ENCODE measurements around the gene SUPT7L. TPM values are rescaled to one million over a fixed set of nuclear protein-coding genes. Genes with fewer than 3 reads are reported as not detected.

The SUPT7L gene
- total and polyA plus RNA-seq, 2 of the 13 experiments (the other 11 are each of a cell fraction or from before 2014, with no cell fraction given), result 32.9 to 77.5 TPM

GRCh38 chr2:27680571-27680970 lies 17.2 kb upstream of the SUPT7L start:
- H3K27me3 ChIP-seq (ENCODE audit: control insufficient read depth in 1 of 2, insufficient read depth in 2 of 2, low read length in 2 of 2), result no peaks in the 10 kb centered on the region
- in situ Hi-C loops (cut with HindIII; ENCODE audit: extremely low pct_ligation_motif_present, low pct_unique_long_range_greater_than_20kb) (no loop called here), intact Hi-C loops (cut with micrococcal nuclease; ENCODE audit: unreplicated experiment) (no loop called here)
- no peak for FAIRE-seq
- no peaks in the 10 kb centered on the region for H3K79me2 ChIP-seq (ENCODE audit: insufficient read depth, low read length)
- H3K9me3 ChIP-seq (ENCODE audit: low read length), result no peaks in the 10 kb centered on the region
- no peak for DNase-seq (ENCODE audit: low spot score)
- no peak overlapping the region for H3K9ac ChIP-seq (ENCODE audit: insufficient read depth, low read depth, low read length)
- peaks cover 17 to 74% of the 10 kb centered on the region in 2 experiments for H3K36me3 ChIP-seq (replicated peaks in 1 of 2; ENCODE audit: control insufficient read depth in 1 of 2, insufficient read depth in 2 of 2, low read length in 2 of 2)
- ChIA-PET POLR2A (interaction anchor here (1.5 to 1.9 kb wide), 2 partner anchors 17 to 28 kb away, joined by 4 read pairs; partner anchors contain the start of genes SLC4A1AP and SUPT7L), CTCF (ENCODE audit: low intra/inter-chr PET ratio, low total read pairs) (no interaction called here)
- no TSS peak for BruUV-seq (replicated peaks)
- H2AFZ ChIP-seq (ENCODE audit: low read length), result no peak overlapping the region
- H3K4me2 ChIP-seq (ENCODE audit: low read depth, low read length), result no peak overlapping the region
- peaks cover 11% of the 10 kb centered on the region for H3K4me1 ChIP-seq (ENCODE audit: insufficient read depth, low read length)
- no peak overlapping the region for H3K27ac ChIP-seq (ENCODE audit: extremely low read length, insufficient read depth, low read length)
- no peak overlapping the region for H3K4me3 ChIP-seq (replicated peaks in 1 of 3; ENCODE audit: insufficient read depth in 1 of 3, low read depth in 2 of 3, low read length in 3 of 3)
- H4K20me1 ChIP-seq (ENCODE audit: insufficient read depth, low read length), result no peaks in the 10 kb centered on the region
- WGBS (ENCODE audit: low lambda C conversion rate), result 80% methylated on average over 2 of the region's 2 CpGs
- peak; percentile 29; the same call in 1 of the 2 replicates for TF ChIP-seq ZNF121 (CRISPR knock-in tag; IDR thresholded peaks at IDR 0.05)
- no peak for TF ChIP-seq RBM39 (IDR thresholded peaks at IDR 0.05; ENCODE audit: low read depth, low read length, poor library complexity, severe bottlenecking)
- TF ChIP-seq ETS1 (CRISPR knock-in tag; IDR thresholded peaks at IDR 0.05), result no peak
- TF ChIP-seq FOXP1 (IDR thresholded peaks at IDR 0.05), result peak; percentile 93
- TF ChIP-seq FOXP1 (CRISPR knock-in tag; IDR thresholded peaks at IDR 0.05), result no peak
- no peak for TF ChIP-seq ZNF18 (CRISPR knock-in tag; IDR thresholded peaks at IDR 0.05; ENCODE audit: insufficient replicate concordance)
- no peak for TF ChIP-seq FUBP1 (CRISPR knock-in tag; IDR thresholded peaks at IDR 0.05; ENCODE audit: borderline replicate concordance)
- no peak for TF ChIP-seq EZH2 (conservative IDR thresholded peaks at IDR 0.05; ENCODE audit: low read depth, low read length)
- TF ChIP-seq ZMAT3 (CRISPR knock-in tag; conservative IDR thresholded peaks at IDR 0.05), result no peak
- TF ChIP-seq ZNF20 (CRISPR knock-in tag; IDR thresholded peaks at IDR 0.05), result no peak
- no peak for TF ChIP-seq MED13 (CRISPR knock-in tag; IDR thresholded peaks at IDR 0.05)
- no peak for TF ChIP-seq SMAD1 (CRISPR knock-in tag; IDR thresholded peaks at IDR 0.05; ENCODE audit: borderline replicate concordance, low read depth)
- TF ChIP-seq MTA3 (CRISPR knock-in tag; IDR thresholded peaks at IDR 0.05), result no peak
- TF ChIP-seq ZNF556 (CRISPR knock-in tag; IDR thresholded peaks at IDR 0.05; ENCODE audit: borderline replicate concordance), result no peak
- TF ChIP-seq ATF7 (IDR thresholded peaks at IDR 0.05), result no peak
- TF ChIP-seq ATF7 (CRISPR knock-in tag; IDR thresholded peaks at IDR 0.05), result no peak
- no peak for TF ChIP-seq PRPF4 (IDR thresholded peaks at IDR 0.05; ENCODE audit: low read depth, low read length, poor library complexity, severe bottlenecking)
- ATAC-seq, result no peak
